Skeletal muscle satellite cell (primary cell): Measurements from ENCODE around the gene LTBP1.
A peak's percentile ranks its signal among the peaks of the same experiment; 100 is the strongest.

Experiments used
- H3K27me3 ChIP-seq: 2 replicates; pipeline ENCODE4 v1.7.0; 2013; ENCODE audit warnings: low read length; ENCODE audit not compliant: control insufficient read depth, insufficient read depth
- H3K36me3 ChIP-seq: 2 replicates; pipeline ENCODE4 v1.7.0; 2013; ENCODE audit warnings: mild to moderate bottlenecking, control low read depth, low read length; ENCODE audit not compliant: insufficient read depth
- H3K4me1 ChIP-seq: 2 replicates; pipeline ENCODE4 v1.7.0; 2013; ENCODE audit warnings: low read length; ENCODE audit not compliant: control insufficient read depth, insufficient read depth
- H3K4me2 ChIP-seq: 2 replicates; pipeline ENCODE4 v1.7.0; 2013; ENCODE audit warnings: mild to moderate bottlenecking, low read length
- H3K4me3 ChIP-seq: 2 replicates; pipeline ENCODE4 v1.7.0; 2013; ENCODE audit warnings: low read length
- H3K9ac ChIP-seq: 2 replicates; pipeline ENCODE4 v1.7.0; 2013; ENCODE audit warnings: mild to moderate bottlenecking, low read depth, low read length, moderate library complexity
- H3K9me3 ChIP-seq: replicated peaks from 2 replicates; pipeline ENCODE4 v1.7.0; 2013; ENCODE audit warnings: mild to moderate bottlenecking, control low read depth, low read length

Gene LTBP1

DNA sequence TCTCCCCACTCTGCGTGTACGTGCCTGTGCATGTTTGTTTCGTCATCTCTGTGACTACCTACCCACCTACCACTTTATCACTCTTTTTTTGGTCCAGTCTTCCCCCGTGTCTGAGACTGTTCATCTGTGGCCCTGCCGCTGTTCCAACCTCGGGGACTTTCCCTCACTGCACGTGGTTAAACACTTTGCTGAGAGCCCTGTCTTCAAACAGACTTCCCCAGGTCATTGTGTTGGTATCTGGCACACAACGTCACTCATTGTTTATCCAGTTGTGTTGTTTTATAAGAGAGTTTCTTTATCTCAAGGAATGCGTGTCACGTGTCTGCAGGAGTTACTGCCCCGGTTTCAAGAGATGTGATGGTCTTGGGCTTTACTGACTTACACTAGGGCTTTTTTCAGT, 267.7 kb downstream of the LTBP1 start:
- Histone ChIP-seq H3K9me3 (no peaks in the 10 kb centered on the region), H3K4me3 (peak overlapping the region; percentile 15), H3K9ac (peak overlapping the region; percentile 73), H3K27me3 (no peaks in the 10 kb centered on the region), H3K36me3 (peaks cover 12% of the 10 kb centered on the region), H3K4me2 (peak overlapping the region; percentile 19), H3K4me1 (peaks cover 80% of the 10 kb centered on the region)

GRCh38 chr2:33214857-33215256, 268.1 kb downstream of the LTBP1 start:
- Histone ChIP-seq H3K4me1 (peaks cover 80% of the 10 kb centered on the region), H3K9ac (peak overlapping the region; percentile 73)

DNA sequence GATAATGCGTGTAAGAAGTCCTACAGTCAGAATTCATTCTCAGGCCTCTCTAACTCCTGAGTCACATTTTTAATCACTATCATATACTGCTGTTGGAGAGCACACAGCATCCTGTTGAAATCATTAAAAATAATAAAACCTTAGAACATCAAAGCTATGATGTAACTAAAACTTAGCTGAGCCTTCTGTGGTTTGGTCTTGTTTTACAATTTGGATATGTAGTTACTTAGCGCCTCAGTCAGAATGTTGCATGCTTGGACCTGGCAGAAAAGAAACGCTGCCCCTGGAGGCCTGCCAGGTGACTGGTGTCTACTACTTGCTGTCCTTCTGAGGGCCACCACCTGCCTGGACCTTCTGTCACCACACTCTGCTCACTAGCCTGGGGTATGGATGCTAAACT, 268.5 kb downstream of the LTBP1 start:
- no peak overlapping the region for H3K4me3 ChIP-seq
- peaks cover 14% of the 10 kb centered on the region for H3K36me3 ChIP-seq
- H3K4me2 ChIP-seq = no peak overlapping the region
- peak overlapping the region; percentile 73 for H3K9ac ChIP-seq
- H3K27me3 ChIP-seq = no peaks in the 10 kb centered on the region
- H3K9me3 ChIP-seq = no peaks in the 10 kb centered on the region
- H3K4me1 ChIP-seq = peaks cover 80% of the 10 kb centered on the region

More at GRCh38 chr2:33214857-33215256, 268.1 kb downstream of the LTBP1 start:
- no peaks in the 10 kb centered on the region for H3K27me3 ChIP-seq
- H3K36me3 ChIP-seq = peaks cover 12% of the 10 kb centered on the region
- H3K9me3 ChIP-seq = no peaks in the 10 kb centered on the region
- H3K4me2 ChIP-seq = peak overlapping the region; percentile 19
- H3K4me3 ChIP-seq = no peak overlapping the region

DNA sequence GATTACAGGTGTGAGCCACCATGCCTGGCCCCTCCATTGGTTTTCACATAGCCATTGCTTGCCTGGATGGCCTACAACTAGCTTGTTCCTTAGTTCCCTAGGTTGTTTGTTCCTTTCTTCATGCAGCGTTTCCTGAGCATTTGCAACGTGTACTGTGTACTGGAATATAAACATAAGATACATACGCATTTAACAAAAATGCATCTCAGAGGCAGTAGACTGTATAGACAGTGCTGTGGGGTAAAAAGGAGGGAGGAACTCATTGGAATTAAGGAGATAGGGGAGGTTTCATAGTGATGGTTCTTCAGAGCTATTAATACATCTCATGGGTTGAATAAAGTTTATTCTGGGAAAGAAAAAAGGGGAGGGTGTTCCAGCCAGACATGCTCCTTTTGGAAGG, 269.2 kb downstream of the LTBP1 start:
- peaks cover 80% of the 10 kb centered on the region for H3K4me1 ChIP-seq

GRCh38 chr2:33216508-33217182, 269.9 kb downstream of the LTBP1 start:
- H3K4me1 ChIP-seq = peaks cover 73% of the 10 kb centered on the region
- peaks cover 23% of the 10 kb centered on the region for H3K36me3 ChIP-seq
- H3K4me3 ChIP-seq = no peak overlapping the region
- no peaks in the 10 kb centered on the region for H3K27me3 ChIP-seq
- no peaks in the 10 kb centered on the region for H3K9me3 ChIP-seq
- H3K4me2 ChIP-seq = no peak overlapping the region
- H3K9ac ChIP-seq = peak overlapping the region; percentile 68

More for the DNA sequence above, 269.2 kb downstream of the LTBP1 start:
- peak overlapping the region; percentile 68 for H3K9ac ChIP-seq
- H3K4me3 ChIP-seq = no peak overlapping the region
- no peak overlapping the region for H3K4me2 ChIP-seq
- H3K27me3 ChIP-seq = no peaks in the 10 kb centered on the region
- H3K36me3 ChIP-seq = peaks cover 21% of the 10 kb centered on the region
- H3K9me3 ChIP-seq = no peaks in the 10 kb centered on the region

GRCh38 chr2:33217406-33217805, 270.7 kb downstream of the LTBP1 start:
- H3K4me3 ChIP-seq = no peak overlapping the region
- peaks cover 67% of the 10 kb centered on the region for H3K4me1 ChIP-seq
- no peaks in the 10 kb centered on the region for H3K27me3 ChIP-seq
- no peaks in the 10 kb centered on the region for H3K9me3 ChIP-seq
- no peak overlapping the region for H3K4me2 ChIP-seq
- H3K9ac ChIP-seq = peak overlapping the region; percentile 68
- H3K36me3 ChIP-seq = peaks cover 25% of the 10 kb centered on the region

GRCh38 chr2:33219114-33219513, 272.4 kb downstream of the LTBP1 start:
- no peak overlapping the region for H3K4me3 ChIP-seq
- no peaks in the 10 kb centered on the region for H3K27me3 ChIP-seq
- no peaks in the 10 kb centered on the region for H3K9me3 ChIP-seq
- H3K4me1 ChIP-seq = peaks cover 50% of the 10 kb centered on the region
- no peak overlapping the region for H3K4me2 ChIP-seq
- peaks cover 30% of the 10 kb centered on the region for H3K36me3 ChIP-seq
- no peak overlapping the region for H3K9ac ChIP-seq

DNA sequence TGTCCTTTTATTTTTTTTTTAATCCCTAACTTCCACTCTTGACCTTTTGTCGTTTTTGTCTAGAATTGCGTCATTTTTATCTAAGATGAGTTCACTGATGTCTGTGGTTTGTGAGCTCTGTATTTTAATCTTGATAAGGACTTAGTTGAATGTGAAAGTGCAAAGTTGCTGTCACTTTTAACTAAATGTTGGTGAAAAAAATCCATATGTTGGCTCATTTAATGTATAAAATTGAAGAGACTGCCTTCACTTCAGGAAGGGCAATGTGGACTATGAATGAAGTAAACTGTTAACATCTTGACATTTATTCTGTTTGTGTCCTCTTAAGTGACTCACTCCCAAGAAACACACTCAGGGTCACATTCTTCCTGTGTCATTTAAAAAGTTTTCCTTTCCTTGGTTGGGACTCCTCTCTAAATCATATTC, 273.1 kb downstream of the LTBP1 start:
- Histone ChIP-seq H3K36me3 (peaks cover 34% of the 10 kb centered on the region), H3K27me3 (no peaks in the 10 kb centered on the region), H3K4me2 (peak overlapping the region; percentile 2), H3K4me1 (peaks cover 42% of the 10 kb centered on the region), H3K4me3 (no peak overlapping the region), H3K9ac (peak overlapping the region; percentile 27), H3K9me3 (no peaks in the 10 kb centered on the region)

- Histone ChIP-seq H3K9ac (peak overlapping the region; percentile 27), H3K4me3 (no peak overlapping the region), H3K36me3 (peaks cover 41% of the 10 kb centered on the region), H3K4me2 (no peak overlapping the region), H3K27me3 (no peaks in the 10 kb centered on the region), H3K4me1 (peaks cover 41% of the 10 kb centered on the region), H3K9me3 (no peaks in the 10 kb centered on the region)
These were observed 273.8 kb downstream of the LTBP1 start for GRCh38 chr2:33220533-33220932.

DNA sequence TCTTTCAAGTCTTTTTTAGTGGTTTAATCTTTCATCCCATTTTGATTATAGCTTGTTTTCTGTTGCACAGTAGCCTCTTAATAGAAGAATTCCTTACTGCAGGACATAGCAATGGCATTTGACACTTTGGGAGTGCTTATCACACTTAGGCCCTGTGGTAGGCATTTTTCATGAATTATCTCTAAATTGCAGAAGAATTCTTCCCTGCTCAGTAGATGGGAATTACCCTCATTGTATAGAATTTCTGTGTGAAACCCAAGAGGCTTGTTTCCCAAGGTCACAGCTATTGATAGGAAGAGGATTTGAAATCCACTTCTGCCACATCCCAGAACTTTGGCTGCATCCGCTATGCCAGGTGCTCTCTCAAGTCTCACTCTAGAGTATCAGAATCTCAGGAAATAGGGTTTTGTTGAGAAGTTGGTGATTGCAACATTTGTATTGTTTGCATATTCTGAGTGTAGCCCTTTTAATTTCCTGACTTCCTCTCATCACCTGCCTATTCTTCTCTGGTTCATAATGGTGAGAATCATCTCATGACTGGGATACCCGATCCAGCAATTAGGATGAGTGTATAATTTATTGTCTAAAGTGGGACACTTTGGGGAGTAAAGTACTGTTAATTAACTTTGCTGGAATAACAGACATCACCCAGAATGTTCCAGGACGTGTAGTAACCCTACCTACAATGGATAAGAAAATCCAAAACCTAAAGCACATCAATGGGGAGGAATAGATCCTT, 274.5 kb downstream of the LTBP1 start:
- Histone ChIP-seq H3K27me3 (no peaks in the 10 kb centered on the region), H3K9ac (no peak overlapping the region), H3K4me3 (no peak overlapping the region), H3K4me2 (no peak overlapping the region), H3K9me3 (no peaks in the 10 kb centered on the region), H3K36me3 (peaks cover 47% of the 10 kb centered on the region), H3K4me1 (peaks cover 37% of the 10 kb centered on the region)

- Histone ChIP-seq H3K27me3 (no peaks in the 10 kb centered on the region), H3K4me3 (no peak overlapping the region)
These were observed 275.6 kb downstream of the LTBP1 start for GRCh38 chr2:33222309-33222708.

More at GRCh38 chr2:33222309-33222708, 275.6 kb downstream of the LTBP1 start:
- H3K4me1 ChIP-seq = peaks cover 31% of the 10 kb centered on the region
- no peak overlapping the region for H3K9ac ChIP-seq
- no peaks in the 10 kb centered on the region for H3K9me3 ChIP-seq
- H3K4me2 ChIP-seq = no peak overlapping the region
- H3K36me3 ChIP-seq = peaks cover 49% of the 10 kb centered on the region
